Uterus (tissue), 2 donors: Measurements from ENCODE around the gene NDUFS4.

ENCODE experiments used
- CTCF ChIP-seq, 4 experiments: fragments of 200-600 bp in 2 of 4; fragments of 450-650 bp in 2 of 4; sonication (generic) in 2 of 4; IDR thresholded peaks; one replicate each; pipeline ENCODE4 v1.5.1; 2016 to 2019; ENCODE audit warnings: antibody characterized with exemption in 4 of 4, mild to moderate bottlenecking in 2 of 4, moderate library complexity in 1 of 4
- POLR2A ChIP-seq, 2 donors: fragments of 450-650 bp; IDR thresholded peaks; one replicate each; pipeline ENCODE4 v1.6.1; 2016; ENCODE audit warnings: antibody characterized with exemption in 2 of 2, mild to moderate bottlenecking in 1 of 2, moderate library complexity in 1 of 2

GRCh38 chr5:53541859-53542258, 18.6 kb upstream of the NDUFS4 start:
- no peak for TF ChIP-seq CTCF (IDR thresholded peaks at IDR 0.05)
- no peak for TF ChIP-seq POLR2A (IDR thresholded peaks at IDR 0.05)
